NCI-H128 (cell line): ENCODE results near the gene TMEM175.

Experiments used
- DNase-seq: peaks from one replicate; lab custom pipeline; 2025; ENCODE audit not compliant: unreplicated experiment; lab: John Stamatoyannopoulos, UW

TMEM175 gene

GRCh38 chr4:898869-899555 is 33.2 kb upstream of the TMEM175 start:
- DNase-seq, result no peak

- no peak for DNase-seq
Measured at GRCh38 chr4:899556-899906, 32.7 kb upstream of the TMEM175 start.

GRCh38 chr4:900073-900472 is 32.2 kb upstream of the TMEM175 start:
- DNase-seq, result no peak

GRCh38 chr4:900721-901120 is 31.5 kb upstream of the TMEM175 start:
- no peak for DNase-seq

- no peak for DNase-seq
Measured at GRCh38 chr4:901192-901910, 30.9 kb upstream of the TMEM175 start.

- DNase-seq, result no peak
Measured at GRCh38 chr4:903066-904046, 28.9 kb upstream of the TMEM175 start.

GRCh38 chr4:905485-906338 is 26.5 kb upstream of the TMEM175 start:
- peak; percentile 21 for DNase-seq

- no peak for DNase-seq
Measured at GRCh38 chr4:906339-907102, 25.7 kb upstream of the TMEM175 start.

GRCh38 chr4:907103-907400 is 25.2 kb upstream of the TMEM175 start:
- no peak for DNase-seq

- no peak for DNase-seq
Measured at GRCh38 chr4:907691-908425, 24.4 kb upstream of the TMEM175 start.

- no peak for DNase-seq
Measured at GRCh38 chr4:909131-909571, 23.1 kb upstream of the TMEM175 start.

- no peak for DNase-seq
Measured at GRCh38 chr4:909821-910220, 22.4 kb upstream of the TMEM175 start.

GRCh38 chr4:910366-911091 is 21.7 kb upstream of the TMEM175 start:
- DNase-seq, result no peak

- no peak for DNase-seq
Measured at GRCh38 chr4:911221-911751, 21.0 kb upstream of the TMEM175 start.

- no peak for DNase-seq
Measured at GRCh38 chr4:911871-912490, 20.3 kb upstream of the TMEM175 start.

GRCh38 chr4:912548-913279 is 19.5 kb upstream of the TMEM175 start:
- no peak for DNase-seq

GRCh38 chr4:913280-913618 is 19.0 kb upstream of the TMEM175 start:
- no peak for DNase-seq

GRCh38 chr4:914531-914930 is 17.7 kb upstream of the TMEM175 start:
- DNase-seq, result no peak
